ENCODE results near the gene FARS2. TPM values are rescaled to one million over a fixed set of nuclear protein-coding genes. Genes with fewer than 3 reads are reported as not detected.

The FARS2 gene
- total RNA-seq, 1 donor from 2014 or later: 21.9 TPM

DNA sequence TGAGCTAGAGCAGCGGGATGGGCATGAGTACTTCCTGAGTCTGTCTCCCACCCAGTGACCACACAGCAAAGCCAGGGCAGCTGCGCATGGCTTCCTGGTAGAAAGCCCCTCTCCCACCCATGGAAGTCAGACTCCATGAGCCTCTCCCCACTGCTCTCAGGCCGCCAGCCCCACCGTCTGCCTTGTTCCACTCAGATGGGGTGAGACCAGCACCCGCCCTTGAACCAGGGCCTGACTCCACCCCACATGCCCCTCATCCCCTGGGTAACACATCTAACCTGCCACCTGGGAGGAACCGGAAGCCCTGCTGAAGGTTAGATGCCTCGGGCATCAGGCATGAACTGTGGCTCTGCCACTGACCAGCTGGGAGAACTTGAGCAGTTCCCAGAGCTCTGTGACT, 517.6 kb downstream of the FARS2 start:
- H3K27ac Mint-ChIP-seq: no peak overlapping the region
- DNase-seq (ENCODE audit: extremely low spot score, unreplicated experiment): no peak
- H3K9me3 Mint-ChIP-seq: no peaks in the 10 kb centered on the region

DNA sequence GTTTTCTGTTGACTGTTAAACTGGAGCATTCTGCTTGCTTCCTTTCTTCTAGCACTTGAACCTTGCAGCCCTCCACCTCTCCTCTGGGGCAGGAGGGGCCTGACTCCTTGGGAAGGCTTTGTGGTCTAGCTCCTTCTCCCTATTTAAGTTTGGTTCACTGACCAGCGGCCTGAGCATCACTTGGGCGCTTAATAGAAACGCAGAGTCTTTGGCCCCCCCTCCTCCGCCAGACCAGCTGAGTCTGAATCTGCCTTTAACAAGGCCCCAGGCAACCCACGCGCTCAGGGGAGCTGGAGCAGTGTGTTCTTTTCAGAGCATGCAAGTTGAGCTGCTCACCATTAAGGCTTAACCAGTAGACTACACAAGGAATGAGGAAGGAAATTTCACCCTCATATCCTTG, 519.7 kb downstream of the FARS2 start:
- TF ChIP-seq, protein P1, sequence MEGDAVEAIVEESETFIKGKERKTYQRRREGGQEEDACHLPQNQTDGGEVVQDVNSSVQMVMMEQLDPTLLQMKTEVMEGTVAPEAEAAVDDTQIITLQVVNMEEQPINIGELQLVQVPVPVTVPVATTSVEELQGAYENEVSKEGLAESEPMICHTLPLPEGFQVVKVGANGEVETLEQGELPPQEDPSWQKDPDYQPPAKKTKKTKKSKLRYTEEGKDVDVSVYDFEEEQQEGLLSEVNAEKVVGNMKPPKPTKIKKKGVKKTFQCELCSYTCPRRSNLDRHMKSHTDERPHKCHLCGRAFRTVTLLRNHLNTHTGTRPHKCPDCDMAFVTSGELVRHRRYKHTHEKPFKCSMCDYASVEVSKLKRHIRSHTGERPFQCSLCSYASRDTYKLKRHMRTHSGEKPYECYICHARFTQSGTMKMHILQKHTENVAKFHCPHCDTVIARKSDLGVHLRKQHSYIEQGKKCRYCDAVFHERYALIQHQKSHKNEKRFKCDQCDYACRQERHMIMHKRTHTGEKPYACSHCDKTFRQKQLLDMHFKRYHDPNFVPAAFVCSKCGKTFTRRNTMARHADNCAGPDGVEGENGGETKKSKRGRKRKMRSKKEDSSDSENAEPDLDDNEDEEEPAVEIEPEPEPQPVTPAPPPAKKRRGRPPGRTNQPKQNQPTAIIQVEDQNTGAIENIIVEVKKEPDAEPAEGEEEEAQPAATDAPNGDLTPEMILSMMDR (conservative IDR thresholded peaks at IDR 0.05): no peak
- Mint-ChIP-seq H3K4me3 (no peak overlapping the region), H3K27me3 (peaks cover 15% of the 10 kb centered on the region), H3K36me3 (no peaks in the 10 kb centered on the region), H3K4me1 (ENCODE audit: unreplicated experiment) (peaks cover 12% of the 10 kb centered on the region), H3K9me3 (no peaks in the 10 kb centered on the region), H3K27ac (no peak overlapping the region)
- no peak for DNase-seq (ENCODE audit: extremely low spot score, unreplicated experiment)

More for the DNA sequence above, 517.6 kb downstream of the FARS2 start:
- peaks cover 5% of the 10 kb centered on the region for H3K4me1 Mint-ChIP-seq (ENCODE audit: unreplicated experiment)
- peaks cover 4% of the 10 kb centered on the region for H3K27me3 Mint-ChIP-seq
- peaks cover 6% of the 10 kb centered on the region for H3K36me3 Mint-ChIP-seq
- H3K4me3 Mint-ChIP-seq: no peak overlapping the region
- TF ChIP-seq, protein P1 (conservative IDR thresholded peaks at IDR 0.05): no peak

DNA sequence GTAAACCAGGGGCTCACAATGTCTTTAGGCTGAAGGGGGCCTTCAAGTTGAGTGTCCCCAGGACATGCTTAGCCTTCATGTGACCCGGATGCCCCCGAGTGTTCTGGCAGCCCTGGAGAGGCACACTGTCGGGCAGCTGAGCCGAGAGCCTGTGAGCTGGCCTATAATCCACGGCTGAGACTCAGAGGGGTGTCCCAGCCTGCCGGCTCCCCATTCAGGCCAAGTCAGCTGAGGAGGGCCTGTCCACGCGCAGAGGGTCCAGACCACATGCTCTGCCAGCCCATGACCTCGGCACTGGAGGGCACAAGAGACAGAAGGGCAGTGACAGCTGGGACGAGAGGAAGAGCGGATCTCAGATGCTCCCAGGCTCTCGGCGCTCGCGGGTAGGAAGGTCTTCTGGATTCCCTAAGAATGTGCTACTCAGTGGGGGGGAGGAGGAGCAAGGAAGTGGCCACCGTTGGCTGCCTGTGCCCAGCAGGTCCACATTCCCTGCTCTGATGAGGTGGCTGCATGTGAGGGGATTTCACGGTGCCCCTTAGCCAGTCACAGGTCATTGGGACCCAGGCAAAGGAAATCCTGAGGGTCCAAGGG, 520.7 kb downstream of the FARS2 start:
- Mint-ChIP-seq H3K27ac (no peak overlapping the region), H3K4me3 (no peak overlapping the region), H3K9me3 (no peaks in the 10 kb centered on the region), H3K27me3 (peaks cover 24% of the 10 kb centered on the region), H3K36me3 (no peaks in the 10 kb centered on the region), H3K4me1 (ENCODE audit: unreplicated experiment) (peaks cover 12% of the 10 kb centered on the region)
- TF ChIP-seq, protein P1 (conservative IDR thresholded peaks at IDR 0.05): no peak
- DNase-seq (ENCODE audit: extremely low spot score, unreplicated experiment): no peak

DNA sequence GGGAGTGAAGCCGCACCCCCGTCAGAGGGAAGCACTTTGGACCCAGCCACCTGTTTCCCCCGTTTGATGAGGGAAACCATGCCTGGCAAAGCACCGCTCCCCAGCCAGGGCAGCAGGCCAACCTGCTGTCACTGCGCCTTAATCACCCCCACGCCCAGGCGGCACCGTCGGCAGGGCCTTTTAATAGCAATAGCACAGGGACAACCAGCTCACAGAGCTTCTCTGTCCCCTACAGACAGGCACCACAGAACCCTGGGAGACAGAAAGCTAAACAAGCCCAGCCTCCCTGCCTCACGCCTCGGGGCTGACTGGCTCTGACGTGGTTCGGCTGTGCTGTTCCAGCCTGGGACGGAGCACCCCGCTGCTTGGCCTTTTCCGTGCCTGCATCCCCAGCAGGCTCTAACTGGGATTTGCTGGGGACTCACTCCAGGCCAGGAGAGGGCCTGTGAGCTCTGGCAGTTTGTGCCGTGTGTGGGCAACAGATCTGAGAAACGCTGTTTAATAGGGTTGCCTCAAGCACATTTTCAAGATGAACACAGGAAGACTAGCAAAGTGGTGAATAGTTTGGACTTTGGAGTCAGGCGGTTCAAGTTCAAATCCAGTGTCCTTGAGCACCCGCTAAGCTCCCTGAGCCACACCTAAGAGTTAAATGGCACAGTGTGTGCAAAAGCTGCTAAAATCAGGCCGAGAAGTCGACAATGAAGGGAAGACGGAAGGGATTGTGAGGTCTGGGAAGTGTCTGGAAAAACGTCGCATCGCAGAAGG, 521.7 kb downstream of the FARS2 start:
- H3K27ac Mint-ChIP-seq: no peak overlapping the region
- H3K4me3 Mint-ChIP-seq: no peak overlapping the region
- peaks cover 34% of the 10 kb centered on the region for H3K27me3 Mint-ChIP-seq
- H3K36me3 Mint-ChIP-seq: no peaks in the 10 kb centered on the region
- TF ChIP-seq, protein P1 (conservative IDR thresholded peaks at IDR 0.05): no peak
- DNase-seq (ENCODE audit: extremely low spot score, unreplicated experiment): no peak
- H3K4me1 Mint-ChIP-seq (ENCODE audit: unreplicated experiment): peaks cover 12% of the 10 kb centered on the region
- no peaks in the 10 kb centered on the region for H3K9me3 Mint-ChIP-seq

DNA sequence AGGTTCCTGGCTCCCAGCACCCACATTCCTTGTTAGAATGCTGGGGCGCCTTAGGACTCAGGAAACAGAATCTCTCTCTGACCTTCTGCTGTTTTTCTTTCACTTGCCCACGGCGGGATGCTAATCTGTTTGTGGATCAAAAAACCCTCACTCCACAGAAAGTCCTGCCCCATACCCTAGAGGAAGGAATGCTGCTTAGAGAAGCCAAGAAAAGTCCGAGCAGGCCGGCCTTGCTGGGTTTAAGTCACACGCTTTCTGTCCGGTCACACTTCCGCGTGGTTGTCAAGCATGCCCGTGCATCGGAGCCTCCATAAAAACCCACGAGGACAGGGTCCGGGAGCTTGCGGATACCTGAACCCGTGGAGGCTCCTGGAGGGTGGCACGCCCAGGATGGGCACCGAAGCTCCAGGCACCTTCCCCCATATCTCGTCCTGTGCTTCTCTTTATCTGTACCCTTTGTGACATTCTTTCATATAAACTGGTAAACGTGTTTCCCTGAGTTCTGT, 522.3 kb downstream of the FARS2 start:
- TF ChIP-seq, protein P1 (conservative IDR thresholded peaks at IDR 0.05): no peak

More for the DNA sequence above, 522.3 kb downstream of the FARS2 start:
- Mint-ChIP-seq H3K4me1 (ENCODE audit: unreplicated experiment) (peaks cover 12% of the 10 kb centered on the region), H3K27me3 (peaks cover 37% of the 10 kb centered on the region), H3K4me3 (no peak overlapping the region), H3K9me3 (no peaks in the 10 kb centered on the region), H3K36me3 (no peaks in the 10 kb centered on the region), H3K27ac (no peak overlapping the region)
- DNase-seq (ENCODE audit: extremely low spot score, unreplicated experiment): no peak
